HG02610 (cell line): ENCODE results near the gene IPPK.

Experiments used
- ATAC-seq: cut with Tn5 transposase; IDR thresholded peaks from one replicate; pipeline ENCODE4 v1.9.1; 2021; ENCODE audit warnings: mild to moderate bottlenecking, moderate library complexity; ENCODE audit not compliant: unreplicated experiment

Gene IPPK

GRCh38 chr9:92658176-92658575 is 11.8 kb downstream of the IPPK start:
- no peak for ATAC-seq

GRCh38 chr9:92657296-92658094 is 12.4 kb downstream of the IPPK start:
- ATAC-seq = no peak

GRCh38 chr9:92656537-92656925 is 13.4 kb downstream of the IPPK start:
- ATAC-seq = no peak

- ATAC-seq = no peak
Measured at GRCh38 chr9:92655896-92656536, 13.9 kb downstream of the IPPK start.

- ATAC-seq = no peak
Measured at GRCh38 chr9:92655366-92655765, 14.6 kb downstream of the IPPK start.

GRCh38 chr9:92654481-92655301 is 15.2 kb downstream of the IPPK start:
- no peak for ATAC-seq

- no peak for ATAC-seq
Measured at GRCh38 chr9:92652461-92652860, 17.5 kb downstream of the IPPK start.

GRCh38 chr9:92650839-92651621 is 18.9 kb downstream of the IPPK start:
- ATAC-seq = no peak

- no peak for ATAC-seq
Measured at GRCh38 chr9:92650296-92650695, 19.6 kb downstream of the IPPK start.

- ATAC-seq = no peak
Measured at GRCh38 chr9:92649007-92649406, 20.9 kb downstream of the IPPK start.

- ATAC-seq = no peak
Measured at GRCh38 chr9:92648474-92648971, 21.4 kb downstream of the IPPK start.

- ATAC-seq = no peak
Measured at GRCh38 chr9:92647671-92648473, 22.1 kb downstream of the IPPK start.

- no peak for ATAC-seq
Measured at GRCh38 chr9:92645041-92645440, 24.9 kb downstream of the IPPK start.

GRCh38 chr9:92644278-92644677 is 25.7 kb downstream of the IPPK start:
- no peak for ATAC-seq

GRCh38 chr9:92642564-92642963 is 27.4 kb downstream of the IPPK start:
- ATAC-seq = no peak

GRCh38 chr9:92642041-92642451 is 27.9 kb downstream of the IPPK start:
- no peak for ATAC-seq

- no peak for ATAC-seq
Measured at GRCh38 chr9:92641092-92641809, 28.7 kb downstream of the IPPK start.

GRCh38 chr9:92640398-92641091 is 29.4 kb downstream of the IPPK start:
- ATAC-seq = no peak
